Measurements from ENCODE around the gene USP10. TPM values are rescaled to one million over a fixed set of nuclear protein-coding genes. Genes with fewer than 3 reads are reported as not detected.

The USP10 gene
- total RNA-seq, 8 experiments from 2014 or later = 42.0 to 102 (median 76.2) TPM

DNA sequence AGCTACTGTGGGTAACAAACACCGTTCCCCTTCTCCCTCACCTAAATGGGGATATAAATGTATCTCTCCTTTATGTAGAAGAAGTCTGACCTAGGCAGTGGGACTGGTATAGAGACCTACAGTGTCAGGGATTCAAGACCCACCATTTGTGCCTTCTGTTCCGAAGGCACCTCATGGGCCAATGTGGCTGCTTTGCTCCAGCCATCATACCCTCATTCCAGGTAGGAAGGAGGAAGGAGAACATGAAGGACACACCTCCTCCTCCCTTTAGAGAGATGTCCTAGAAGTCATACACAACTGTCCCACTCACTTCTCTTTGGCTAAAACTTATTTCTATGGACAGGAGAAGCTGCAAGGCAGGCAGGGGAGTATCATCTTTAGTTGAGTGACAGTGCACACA, 111.7 kb downstream of the USP10 start:
- no peak for ATAC-seq (replicated peaks in 6 of 8)
- in situ Hi-C loops (cut with MboI; ENCODE audit: low pct_unique_long_range_greater_than_20kb in 2 of 9, low sequenced_read_pairs in 9 of 9, unreplicated experiment in 9 of 9) = no loop called here
- no peak overlapping the region for H3K4me3 ChIP-seq
- no peak overlapping the region for H3K27ac ChIP-seq
- WGBS, 10 experiments = 63 to 100% (median 100%) methylated on average over 1 to 2 of the region's 2 CpGs; no CpG with 5 or more reads in 1 of the 10 experiments
- no peaks in the 10 kb centered on the region for H3K4me1 ChIP-seq (replicated peaks in 1 of 2)

DNA sequence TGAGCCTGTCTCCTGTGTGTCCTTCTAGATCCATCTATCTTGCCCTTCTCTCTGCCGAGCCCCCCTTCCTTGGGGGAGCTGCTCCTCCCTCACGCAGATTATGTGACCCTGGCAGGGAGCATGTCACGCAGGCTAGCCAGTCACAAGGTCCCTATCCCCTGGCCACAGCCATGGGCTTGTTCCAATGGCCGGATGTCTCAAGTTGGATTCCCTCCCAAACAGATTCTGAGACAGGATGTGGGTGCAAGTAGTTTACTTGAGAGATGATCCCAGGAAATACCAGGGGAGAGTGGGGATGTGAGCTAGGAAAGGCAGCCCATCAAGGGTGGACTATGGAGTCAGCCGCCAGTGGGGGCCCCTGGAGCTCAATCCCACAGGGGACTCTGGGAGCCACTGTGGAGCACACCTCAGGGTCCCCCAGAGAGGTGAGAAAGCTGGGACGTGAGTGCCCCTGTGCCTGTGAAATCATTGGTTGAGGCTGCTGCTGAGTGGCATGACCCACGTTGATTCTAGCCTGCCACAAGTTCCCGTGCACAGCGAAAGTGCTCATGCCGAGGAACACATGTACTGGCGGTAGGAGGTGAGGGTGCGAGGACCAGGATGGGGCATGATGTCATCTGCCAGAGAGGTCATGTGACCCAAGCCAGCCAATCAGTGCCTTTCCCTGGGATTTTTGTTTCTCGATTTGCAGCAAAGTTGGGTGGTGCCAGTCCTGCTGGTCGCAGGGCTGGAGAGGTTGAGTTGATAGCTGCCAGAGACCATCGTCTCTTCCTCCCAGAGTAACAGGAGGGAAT, 113.5 kb downstream of the USP10 start:
- in situ Hi-C loops (cut with MboI; ENCODE audit: low pct_unique_long_range_greater_than_20kb in 2 of 9, low sequenced_read_pairs in 9 of 9, unreplicated experiment in 9 of 9) = no loop called here

DNA sequence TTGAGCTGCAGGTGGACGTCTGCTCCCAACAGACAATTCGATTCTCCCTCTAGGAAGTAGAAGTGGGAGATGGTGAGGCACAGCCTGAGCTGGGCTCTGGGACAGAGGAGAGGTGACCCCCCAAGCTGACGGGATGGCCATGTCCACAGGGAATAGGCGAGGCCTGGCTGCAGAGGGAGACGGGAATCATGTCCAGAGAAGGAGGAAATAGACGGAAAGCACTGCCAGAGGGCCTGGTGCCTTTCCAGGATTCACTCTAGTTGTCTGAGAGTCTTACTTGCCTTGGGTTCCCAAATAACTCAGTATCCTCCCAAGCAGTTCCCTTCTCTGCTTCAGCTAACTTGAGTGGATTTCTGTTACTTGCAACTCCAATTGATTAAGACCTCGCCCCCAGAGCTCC, 115.7 kb downstream of the USP10 start:
- Histone ChIP-seq H3K27ac (no peak overlapping the region), H3K4me1 (replicated peaks in 1 of 2) (no peaks in the 10 kb centered on the region), H3K4me3 (no peak overlapping the region)
- no peak for ATAC-seq (replicated peaks in 6 of 8)
- in situ Hi-C loops (cut with MboI; ENCODE audit: low pct_unique_long_range_greater_than_20kb in 2 of 9, low sequenced_read_pairs in 9 of 9, unreplicated experiment in 9 of 9) = no loop called here
- WGBS, 10 experiments = 21 to 100% (median 80%) methylated on average over 1 to 4 of the region's 7 CpGs; no CpG with 5 or more reads in 5 of the 10 experiments

More for the DNA sequence above, 113.5 kb downstream of the USP10 start:
- ATAC-seq (replicated peaks in 6 of 8) = no peak
- Histone ChIP-seq H3K27ac (no peak overlapping the region), H3K4me1 (replicated peaks in 1 of 2) (no peaks in the 10 kb centered on the region), H3K4me3 (no peak overlapping the region)
- 50 to 88% (median 77%) methylated on average over 1 to 12 of the region's 15 CpGs; no CpG with 5 or more reads in 2 of the 10 experiments for WGBS, 10 experiments

DNA sequence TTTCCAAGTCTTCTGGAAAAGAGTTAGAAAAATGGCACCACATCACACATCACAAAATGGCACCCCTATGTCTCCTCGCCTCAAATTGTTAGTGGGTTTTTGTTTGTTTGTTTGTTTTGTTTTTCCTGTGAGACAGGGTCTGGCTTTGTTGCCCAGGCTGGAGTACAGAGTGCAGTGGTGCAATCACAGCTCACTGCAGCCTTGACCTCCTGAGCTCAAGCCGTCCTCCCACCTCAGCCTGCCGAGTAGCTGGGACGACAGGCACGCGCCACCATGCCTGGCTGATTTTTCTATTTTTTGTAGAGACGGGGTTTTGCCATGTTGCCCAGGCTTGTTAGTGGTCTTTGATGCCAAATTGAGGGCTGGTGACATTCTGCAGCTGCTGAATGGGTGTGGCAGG, 116.2 kb downstream of the USP10 start:
- WGBS, 10 experiments = 25 to 89% (median 48%) methylated on average over 1 to 7 of the region's 7 CpGs; no CpG with 5 or more reads in 5 of the 10 experiments
- Histone ChIP-seq H3K4me3 (no peak overlapping the region), H3K4me1 (replicated peaks in 1 of 2) (no peaks in the 10 kb centered on the region), H3K27ac (no peak overlapping the region)
- in situ Hi-C loops (cut with MboI; ENCODE audit: low pct_unique_long_range_greater_than_20kb in 2 of 9, low sequenced_read_pairs in 9 of 9, unreplicated experiment in 9 of 9) = no loop called here
- ATAC-seq (replicated peaks in 6 of 8) = no peak

DNA sequence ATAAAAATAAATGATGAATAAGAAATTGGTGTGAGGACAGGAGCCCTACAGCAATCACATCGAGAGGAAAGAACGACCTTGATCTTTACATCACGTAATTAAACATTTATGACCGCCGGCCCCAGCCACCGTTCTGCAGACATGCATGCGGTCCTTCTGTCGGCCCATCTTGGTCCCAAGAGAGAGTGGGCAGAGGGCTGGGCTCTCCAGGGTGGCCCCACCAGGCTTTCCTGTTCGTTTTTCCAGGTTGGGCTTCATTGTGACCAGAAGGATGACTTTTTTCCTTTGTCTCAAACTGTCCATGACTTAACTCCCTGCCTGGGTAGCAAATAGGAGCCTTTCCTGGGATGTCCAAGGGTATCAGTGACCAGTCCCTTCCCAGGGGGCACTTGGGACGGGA, 116.7 kb downstream of the USP10 start:
- H3K4me1 ChIP-seq (replicated peaks in 1 of 2) = no peaks in the 10 kb centered on the region
- in situ Hi-C loops (cut with MboI; ENCODE audit: low pct_unique_long_range_greater_than_20kb in 2 of 9, low sequenced_read_pairs in 9 of 9, unreplicated experiment in 9 of 9) = no loop called here
- H3K27ac ChIP-seq = no peak overlapping the region
- H3K4me3 ChIP-seq = no peak overlapping the region
- 33 to 100% (median 76%) methylated on average over 1 to 6 of the region's 10 CpGs; no CpG with 5 or more reads in 3 of the 10 experiments for WGBS, 10 experiments
- no peak for ATAC-seq (replicated peaks in 6 of 8)

DNA sequence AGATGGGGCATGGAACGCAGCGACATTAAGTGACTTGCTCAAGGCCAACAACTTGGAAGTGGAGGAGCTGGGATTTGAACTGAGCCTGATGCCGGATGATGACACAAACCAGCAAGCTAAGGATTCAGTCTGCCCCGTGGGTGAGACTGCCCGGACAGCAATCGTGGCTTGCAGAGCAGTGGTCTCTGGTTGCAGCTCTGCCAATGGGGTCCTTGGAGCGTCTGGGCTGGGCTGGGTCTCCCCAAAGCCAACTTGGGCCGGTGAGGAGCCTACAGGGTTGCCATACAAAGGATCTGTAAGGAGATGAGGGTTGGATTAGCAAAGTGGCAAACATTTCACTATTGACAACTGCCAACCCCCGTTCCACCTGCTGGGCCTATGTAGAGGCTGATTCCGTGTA, 117.4 kb downstream of the USP10 start:
- no peaks in the 10 kb centered on the region for H3K4me1 ChIP-seq (replicated peaks in 1 of 2)
- 60 to 95% (median 80%) methylated on average over 1 to 8 of the region's 10 CpGs; no CpG with 5 or more reads in 1 of the 10 experiments for WGBS, 10 experiments
- H3K27ac ChIP-seq = no peak overlapping the region
- ATAC-seq (replicated peaks in 6 of 8) = no peak
- in situ Hi-C loops (cut with MboI; ENCODE audit: low pct_unique_long_range_greater_than_20kb in 2 of 9, low sequenced_read_pairs in 9 of 9, unreplicated experiment in 9 of 9) = no loop called here
- H3K4me3 ChIP-seq = no peak overlapping the region

DNA sequence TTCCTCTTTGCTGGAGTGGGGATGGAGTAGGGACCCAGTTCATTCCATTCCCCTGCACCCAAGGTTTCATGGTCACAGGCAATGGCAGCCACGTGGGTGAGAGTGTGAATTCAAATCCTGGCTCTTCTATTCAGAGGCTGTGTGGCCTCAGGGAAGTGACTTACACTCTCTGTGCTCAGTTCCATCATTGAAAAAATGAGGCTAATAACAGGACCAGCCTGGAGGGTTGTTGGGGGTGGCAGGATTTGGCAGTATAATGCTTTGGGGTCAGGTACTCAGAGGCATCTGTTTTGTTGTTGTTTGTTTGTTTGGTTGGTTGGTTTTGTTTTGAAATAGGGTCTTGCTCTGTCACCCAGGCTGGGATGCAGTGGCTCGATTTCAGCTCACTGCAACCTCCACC, 117.8 kb downstream of the USP10 start:
- no peak for ATAC-seq (replicated peaks in 6 of 8)
- Histone ChIP-seq H3K4me1 (replicated peaks in 1 of 2) (no peaks in the 10 kb centered on the region), H3K27ac (no peak overlapping the region), H3K4me3 (no peak overlapping the region)
- WGBS, 10 experiments = 29 to 62% (median 50%) methylated on average over 1 to 2 of the region's 2 CpGs; no CpG with 5 or more reads in 7 of the 10 experiments
- in situ Hi-C loops (cut with MboI; ENCODE audit: low pct_unique_long_range_greater_than_20kb in 2 of 9, low sequenced_read_pairs in 9 of 9, unreplicated experiment in 9 of 9) = no loop called here

DNA sequence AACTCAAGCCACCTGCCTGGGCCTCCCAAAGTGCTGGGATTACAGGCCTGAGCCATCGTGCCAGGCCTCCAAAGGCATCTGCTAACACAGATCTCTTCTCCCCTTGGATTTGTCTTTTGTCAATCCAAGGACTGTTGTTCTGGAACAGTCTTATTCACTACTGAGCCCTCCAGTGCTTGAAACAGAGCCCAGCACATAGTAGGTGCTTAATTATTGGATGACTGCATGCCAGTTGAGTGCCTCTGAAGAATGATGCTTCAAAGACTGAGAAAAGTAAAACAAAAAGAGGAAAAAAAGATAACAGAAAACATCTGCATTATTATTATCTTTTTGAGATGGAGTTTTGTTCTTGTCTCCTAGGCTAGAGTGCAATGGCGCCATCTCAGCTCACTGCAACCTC, 118.3 kb downstream of the USP10 start:
- H3K4me1 ChIP-seq (replicated peaks in 1 of 2) = no peaks in the 10 kb centered on the region
- no peak for ATAC-seq (replicated peaks in 6 of 8)
- WGBS, 10 experiments = 40 to 100% (median 76%) methylated on average over 1 to 2 of the region's 2 CpGs; no CpG with 5 or more reads in 5 of the 10 experiments
- in situ Hi-C loops (cut with MboI; ENCODE audit: low pct_unique_long_range_greater_than_20kb in 2 of 9, low sequenced_read_pairs in 9 of 9, unreplicated experiment in 9 of 9) = no loop called here
- no peak overlapping the region for H3K27ac ChIP-seq
- H3K4me3 ChIP-seq = no peak overlapping the region

DNA sequence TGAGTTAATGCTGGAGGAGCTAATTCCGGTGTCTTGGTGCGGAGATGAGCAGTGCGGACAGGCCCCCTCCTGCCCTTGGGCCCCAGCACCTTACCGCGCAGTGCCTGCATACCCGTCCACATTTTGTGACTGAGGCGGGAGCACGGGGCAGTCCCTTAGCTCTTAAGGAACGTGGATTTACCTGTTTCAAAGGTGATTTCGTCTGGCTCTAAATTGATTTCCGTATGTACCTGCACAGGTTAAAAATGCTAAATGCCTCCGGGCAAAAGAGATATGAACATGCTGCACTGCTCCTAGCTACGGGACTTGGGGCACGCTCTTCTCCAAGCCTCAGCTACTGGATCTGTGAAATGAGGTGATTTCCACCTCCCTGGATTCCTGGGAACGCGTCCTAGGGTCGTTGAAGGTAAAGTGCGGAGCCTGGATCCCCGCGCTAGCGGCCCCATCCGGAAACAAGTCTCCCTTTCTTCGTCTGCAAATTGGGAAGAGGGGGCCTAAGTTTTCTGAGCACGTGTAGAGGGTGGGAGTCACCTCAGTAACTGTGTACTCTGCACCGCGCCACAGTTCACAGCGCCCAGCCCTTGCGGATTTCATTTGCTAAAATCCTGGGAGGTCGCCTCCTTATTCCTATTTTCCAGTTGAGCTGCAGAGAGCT, 119.3 kb downstream of the USP10 start:
- no peak for ATAC-seq (replicated peaks in 6 of 8)
- 38 to 100% (median 82%) methylated on average over 2 to 12 of the region's 29 CpGs; no CpG with 5 or more reads in 2 of the 10 experiments for WGBS, 10 experiments

DNA sequence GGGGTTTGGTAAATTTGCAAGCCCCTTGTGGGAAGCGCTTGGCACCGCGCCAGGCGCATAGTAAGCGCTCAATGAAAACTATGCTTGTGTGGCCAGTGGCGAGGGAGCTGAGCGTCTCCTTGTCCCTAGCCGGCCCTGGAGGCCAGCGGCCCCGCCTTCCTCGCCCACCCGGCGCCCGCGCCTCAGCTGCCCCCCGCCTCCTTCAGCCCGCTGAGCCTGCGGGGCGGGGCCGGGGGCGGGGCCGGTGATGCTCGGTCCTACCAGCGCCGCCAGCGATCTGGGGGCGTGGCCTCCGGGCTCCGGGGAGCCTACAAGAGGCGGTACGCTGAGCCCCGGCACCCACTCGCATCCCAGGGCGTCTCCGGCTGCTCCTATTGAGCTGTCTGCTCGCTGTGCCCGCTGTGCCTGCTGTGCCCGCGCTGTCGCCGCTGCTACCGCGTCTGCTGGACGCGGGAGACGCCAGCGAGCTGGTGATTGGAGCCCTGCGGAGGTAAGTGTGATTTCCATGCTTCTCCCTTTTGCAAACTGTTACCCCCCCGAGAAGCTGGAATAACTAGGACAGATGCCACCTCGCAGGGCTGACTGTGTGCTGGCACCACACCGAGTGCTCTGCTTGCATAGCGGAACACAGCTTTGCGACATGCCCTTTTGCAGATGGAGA, 120.0 kb downstream of the USP10 start, which contains the start of gene CRISPLD2:
CRISPLD2 (plus strand) TSS at position 342 of the 661 bp plus-strand sequence. CDS start 18,511 bp downstream, outside the sequence.
- H3K4me1 ChIP-seq (replicated peaks in 1 of 2) = no peaks in the 10 kb centered on the region
- peak; percentile 79 to 99 (median 98) for ATAC-seq (replicated peaks in 6 of 8)
- H3K27ac ChIP-seq = no peak within 1 kb of the TSS
- H3K4me3 ChIP-seq = peak within 1 kb of the TSS; percentile 28 to 40 (median 35)
- 0 to 16% (median 9%) methylated on average over 2 to 12 of the region's 53 CpGs; no CpG with 5 or more reads in 4 of the 10 experiments for WGBS, 10 experiments
- in situ Hi-C loops (cut with MboI; ENCODE audit: low pct_unique_long_range_greater_than_20kb in 2 of 9, low sequenced_read_pairs in 9 of 9, unreplicated experiment in 9 of 9) = no loop called here

More for the DNA sequence above, 119.3 kb downstream of the USP10 start:
- Histone ChIP-seq H3K27ac (no peak overlapping the region), H3K4me1 (replicated peaks in 1 of 2) (no peaks in the 10 kb centered on the region), H3K4me3 (peak overlapping the region in 3 of 5 donors; percentile 35 to 40 (median 37))
- in situ Hi-C loops (cut with MboI; ENCODE audit: low pct_unique_long_range_greater_than_20kb in 2 of 9, low sequenced_read_pairs in 9 of 9, unreplicated experiment in 9 of 9) = no loop called here

DNA sequence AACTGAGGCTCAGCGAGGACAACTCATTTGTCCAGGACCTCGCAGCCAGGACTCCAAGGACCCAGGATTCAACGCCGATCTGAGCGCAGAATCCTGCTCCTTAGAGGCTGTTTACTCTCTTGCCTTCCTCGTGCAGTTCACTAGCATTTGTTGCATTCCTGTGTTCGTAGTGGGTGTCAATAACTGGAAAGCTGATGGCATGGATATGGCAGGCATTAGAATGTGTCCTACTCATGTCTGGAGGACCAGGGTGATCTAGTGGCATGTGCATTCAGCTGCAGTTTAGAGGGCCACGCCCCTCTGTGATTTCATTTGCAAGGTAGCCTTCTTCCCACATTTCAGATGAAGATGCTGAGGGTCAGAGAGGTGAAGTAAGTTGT, 120.5 kb downstream of the USP10 start:
- peak in 7 of 8 experiments; percentile 3 to 37 (median 9) for ATAC-seq (replicated peaks in 6 of 8)
- WGBS, 10 experiments = 0 to 80% (median 24%) methylated on average over 1 to 8 of the region's 8 CpGs; no CpG with 5 or more reads in 3 of the 10 experiments
- Histone ChIP-seq H3K27ac (no peak overlapping the region), H3K4me1 (replicated peaks in 1 of 2) (no peaks in the 10 kb centered on the region), H3K4me3 (peak overlapping the region; percentile 28 to 40 (median 35))
- in situ Hi-C loops (cut with MboI; ENCODE audit: low pct_unique_long_range_greater_than_20kb in 2 of 9, low sequenced_read_pairs in 9 of 9, unreplicated experiment in 9 of 9) = no loop called here

DNA sequence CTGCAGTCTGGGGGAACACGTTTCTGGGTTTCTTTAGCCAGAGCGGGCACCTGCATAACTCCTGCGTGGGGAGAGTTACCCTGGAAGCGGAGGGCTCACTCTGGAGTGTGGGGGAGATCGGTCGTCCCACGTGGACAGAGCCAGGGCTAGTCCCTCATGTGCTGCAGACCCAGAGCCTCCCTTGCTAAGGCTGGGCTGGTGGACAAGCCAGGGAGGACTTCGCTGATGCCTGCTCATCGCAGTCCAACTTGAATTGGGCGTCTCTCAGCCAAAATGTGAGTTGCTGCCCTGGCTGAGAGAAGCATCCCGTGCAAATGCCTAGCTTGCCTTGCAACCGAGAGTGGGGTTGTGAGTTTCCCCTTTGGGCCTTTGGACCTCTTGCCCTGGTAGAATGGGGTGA, 121.0 kb downstream of the USP10 start:
- Histone ChIP-seq H3K27ac (no peak overlapping the region), H3K4me3 (no peak overlapping the region), H3K4me1 (replicated peaks in 1 of 2) (no peaks in the 10 kb centered on the region)
- in situ Hi-C loops (cut with MboI; ENCODE audit: low pct_unique_long_range_greater_than_20kb in 2 of 9, low sequenced_read_pairs in 9 of 9, unreplicated experiment in 9 of 9) = no loop called here
- WGBS, 10 experiments = 10 to 67% (median 35%) methylated on average over 1 to 6 of the region's 12 CpGs; no CpG with 5 or more reads in 6 of the 10 experiments
- peak in 1 of 8 experiments; percentile 3 for ATAC-seq (replicated peaks in 6 of 8)

DNA sequence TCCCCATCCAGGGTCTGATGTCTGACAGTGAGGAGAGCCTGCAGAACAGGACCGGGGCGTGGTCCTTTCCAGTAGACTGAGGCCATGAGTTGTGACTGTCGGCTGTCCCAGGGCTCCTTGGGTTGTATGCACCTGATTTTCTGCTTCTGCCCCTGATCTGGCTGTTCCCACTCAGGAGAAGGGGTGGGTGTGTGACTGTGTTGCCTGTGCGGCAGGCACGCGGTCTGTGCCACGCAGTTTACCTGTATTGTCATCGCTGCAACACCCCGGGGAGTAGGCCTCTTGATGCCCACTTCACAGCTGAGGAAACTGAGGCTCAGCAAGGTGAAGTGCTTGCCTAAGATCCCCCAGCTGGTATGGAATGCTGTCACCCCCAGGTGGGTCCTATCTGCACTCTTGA, 121.4 kb downstream of the USP10 start:
- no peak for ATAC-seq (replicated peaks in 6 of 8)
- Histone ChIP-seq H3K27ac (no peak overlapping the region), H3K4me1 (replicated peaks in 1 of 2) (no peaks in the 10 kb centered on the region), H3K4me3 (no peak overlapping the region)
- in situ Hi-C loops (cut with MboI; ENCODE audit: low pct_unique_long_range_greater_than_20kb in 2 of 9, low sequenced_read_pairs in 9 of 9, unreplicated experiment in 9 of 9) = no loop called here
- WGBS, 10 experiments = 0 to 89% (median 79%) methylated on average over 2 to 6 of the region's 9 CpGs; no CpG with 5 or more reads in 6 of the 10 experiments
